ENCODE data around the gene DGKG.

DNA sequence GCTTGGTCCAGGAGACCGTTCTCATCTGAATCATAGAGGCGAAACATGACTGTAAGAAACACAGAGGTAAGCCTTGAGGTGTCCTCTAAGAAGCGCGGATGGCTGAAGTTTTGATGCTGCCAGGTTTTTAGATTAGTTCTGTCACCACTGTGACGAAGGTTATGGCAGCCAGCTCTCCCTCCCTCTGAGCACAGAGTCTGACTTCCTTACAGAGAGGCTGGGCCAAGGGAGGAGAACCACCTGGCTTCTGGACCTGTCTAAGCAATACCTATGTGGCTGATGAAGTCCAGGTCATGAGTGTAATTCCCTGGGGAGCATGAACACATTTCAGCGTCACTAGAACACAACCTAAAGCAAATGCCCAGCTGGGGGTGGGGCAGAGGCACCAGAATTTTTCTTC lies 77.4 kb downstream of the DGKG start:
- TF ChIP-seq, protein P1, sequence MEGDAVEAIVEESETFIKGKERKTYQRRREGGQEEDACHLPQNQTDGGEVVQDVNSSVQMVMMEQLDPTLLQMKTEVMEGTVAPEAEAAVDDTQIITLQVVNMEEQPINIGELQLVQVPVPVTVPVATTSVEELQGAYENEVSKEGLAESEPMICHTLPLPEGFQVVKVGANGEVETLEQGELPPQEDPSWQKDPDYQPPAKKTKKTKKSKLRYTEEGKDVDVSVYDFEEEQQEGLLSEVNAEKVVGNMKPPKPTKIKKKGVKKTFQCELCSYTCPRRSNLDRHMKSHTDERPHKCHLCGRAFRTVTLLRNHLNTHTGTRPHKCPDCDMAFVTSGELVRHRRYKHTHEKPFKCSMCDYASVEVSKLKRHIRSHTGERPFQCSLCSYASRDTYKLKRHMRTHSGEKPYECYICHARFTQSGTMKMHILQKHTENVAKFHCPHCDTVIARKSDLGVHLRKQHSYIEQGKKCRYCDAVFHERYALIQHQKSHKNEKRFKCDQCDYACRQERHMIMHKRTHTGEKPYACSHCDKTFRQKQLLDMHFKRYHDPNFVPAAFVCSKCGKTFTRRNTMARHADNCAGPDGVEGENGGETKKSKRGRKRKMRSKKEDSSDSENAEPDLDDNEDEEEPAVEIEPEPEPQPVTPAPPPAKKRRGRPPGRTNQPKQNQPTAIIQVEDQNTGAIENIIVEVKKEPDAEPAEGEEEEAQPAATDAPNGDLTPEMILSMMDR (conservative IDR thresholded peaks at IDR 0.05; ENCODE audit: low read length): no peak
- no peak for TF ChIP-seq EZH2phosphoT487 (IDR thresholded peaks at IDR 0.05; ENCODE audit: borderline replicate concordance)
